GM21390 (cell line): ENCODE measurements around the gene TICAM1.
"Not testable (repeated sequence)": the region's sequence is repeated elsewhere in the genome, so short reads cannot be mapped to it uniquely, and the experiment has no call there.

Experiments used
- ATAC-seq: cut with Tn5 transposase; IDR thresholded peaks from one replicate; pipeline ENCODE4 v1.9.1; 2021; ENCODE audit not compliant: unreplicated experiment

Gene TICAM1

DNA sequence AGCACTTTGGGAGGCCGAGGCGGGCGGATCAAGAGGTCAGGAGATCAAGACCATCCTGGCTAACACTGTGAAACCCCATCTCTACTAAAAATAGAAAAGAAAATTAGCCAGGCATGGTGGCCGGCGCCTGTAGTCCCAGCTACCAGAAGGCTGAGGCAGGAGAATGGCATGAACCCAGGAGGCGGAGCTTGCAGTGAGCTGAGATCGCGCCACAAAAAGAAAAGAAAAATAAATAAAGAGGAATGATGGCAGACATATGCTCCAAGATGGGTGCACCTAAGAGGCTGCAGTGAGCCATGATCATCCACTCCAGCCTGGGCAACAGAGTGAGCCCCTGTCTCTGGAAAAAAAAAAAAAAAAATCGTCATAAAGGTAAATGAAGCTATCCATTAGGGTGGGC, 14.5 kb upstream of the TICAM1 start:
- ATAC-seq = not testable (repeated sequence)

DNA sequence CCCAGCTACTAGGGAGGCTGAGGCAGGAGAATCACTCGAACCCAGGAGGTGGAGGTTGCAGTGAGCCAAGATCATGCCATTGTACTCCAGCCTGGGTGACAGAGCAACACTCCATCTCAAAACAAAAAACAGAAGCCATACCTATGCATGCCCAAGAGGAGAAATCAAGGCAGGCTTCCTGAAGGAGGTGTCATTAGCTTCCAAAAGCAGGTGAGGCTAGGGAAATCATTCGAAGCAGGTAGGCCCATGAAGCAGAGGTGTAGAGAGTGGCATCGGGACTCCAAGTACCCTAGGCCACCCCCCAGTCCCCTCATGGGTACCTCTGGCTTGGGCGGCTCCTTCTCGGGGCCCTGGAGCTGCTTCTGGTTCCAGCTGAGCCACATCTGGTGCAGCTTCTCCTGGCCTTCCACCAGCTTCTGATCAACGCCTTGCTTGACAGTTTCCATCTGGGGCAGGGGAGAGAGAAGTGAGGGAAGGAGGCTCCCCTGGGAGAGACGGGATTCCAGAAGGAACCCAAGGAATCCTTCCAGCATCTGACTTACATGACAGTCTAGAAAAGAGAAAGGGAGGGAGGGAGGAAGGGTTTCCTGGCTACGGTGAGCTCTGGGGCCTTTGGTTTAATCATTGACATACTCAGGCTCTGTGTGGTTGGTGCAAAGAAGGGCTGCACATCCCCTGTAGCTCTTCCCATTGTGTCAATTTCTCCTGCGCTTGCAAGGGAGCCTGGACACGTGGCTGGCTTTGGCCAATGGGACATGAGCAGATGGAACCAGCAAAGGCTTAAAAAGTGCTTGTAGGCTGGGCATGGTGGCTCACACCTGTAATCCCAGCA, 13.1 kb upstream of the TICAM1 start:
- ATAC-seq = no peak

DNA sequence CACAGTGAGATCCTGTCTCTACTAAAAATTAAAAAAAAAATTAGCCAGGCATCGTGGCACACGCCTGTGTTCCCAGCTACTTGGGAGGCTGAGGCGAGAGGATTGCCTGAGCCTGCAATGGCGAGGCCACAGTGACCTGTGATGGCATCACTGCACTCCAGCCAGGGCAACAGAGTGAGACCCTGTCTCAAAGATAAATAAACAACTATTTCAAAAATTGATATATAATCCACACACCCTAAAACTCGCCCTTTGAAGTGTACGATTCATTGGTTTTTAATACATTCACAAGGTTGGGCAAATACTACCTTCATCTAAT, 12.1 kb upstream of the TICAM1 start:
- ATAC-seq = no peak

DNA sequence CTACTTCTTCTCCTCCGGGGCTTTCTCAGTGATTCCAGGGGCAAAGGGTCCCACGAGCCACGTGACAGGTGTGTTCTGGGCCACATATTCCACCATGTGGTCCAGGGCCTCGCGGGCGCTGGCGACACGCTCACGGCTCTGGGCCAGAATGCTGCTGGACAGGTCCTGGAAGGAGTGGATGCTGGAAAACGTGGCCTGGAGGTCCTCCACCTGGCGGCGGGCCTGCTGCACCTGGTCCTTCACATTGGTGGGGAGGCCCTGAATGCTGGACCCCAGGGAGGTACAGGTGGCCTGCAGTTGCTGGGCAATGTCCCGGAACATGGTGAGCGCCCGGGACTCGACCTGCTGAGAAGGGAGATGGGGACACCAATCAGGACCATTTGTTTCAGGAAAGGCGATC, 7.7 kb upstream of the TICAM1 start:
- no peak for ATAC-seq

DNA sequence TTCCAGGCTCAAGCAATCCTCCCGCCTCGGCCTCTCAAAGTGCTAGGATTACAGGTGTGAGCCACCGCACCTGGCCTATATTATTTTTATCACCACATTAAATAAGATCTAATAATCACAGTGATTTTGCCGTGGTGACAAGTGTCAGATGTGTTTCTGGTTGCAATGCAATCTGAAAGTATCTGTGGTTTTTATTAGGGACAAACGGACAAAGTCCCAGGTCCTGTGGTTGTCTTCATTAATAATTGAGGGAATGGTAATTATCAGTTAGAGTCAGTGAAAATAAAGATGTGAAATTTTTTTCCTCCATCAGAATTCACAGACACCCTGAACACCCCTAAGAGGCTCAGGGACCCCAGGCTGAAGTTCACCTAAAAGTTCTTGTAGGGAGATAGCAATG, 1.3 kb upstream of the TICAM1 start:
- no peak for ATAC-seq

DNA sequence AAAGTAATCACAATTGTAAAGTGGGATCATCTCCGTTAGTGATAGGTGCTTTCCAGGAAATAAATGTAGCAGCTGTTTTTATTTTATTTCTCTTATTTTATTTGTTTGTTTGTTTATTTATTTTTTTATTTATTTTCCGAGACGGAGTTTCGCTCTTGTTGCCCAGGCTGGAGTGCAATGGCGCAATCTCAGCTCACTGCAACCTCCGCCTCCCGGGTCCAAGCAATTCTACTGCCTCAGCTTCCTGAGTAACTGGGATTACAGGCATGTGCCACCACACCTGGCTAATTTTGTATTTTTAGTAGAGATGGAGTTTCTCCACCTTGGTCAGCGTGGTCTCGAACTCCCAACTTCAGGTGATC, 448 bp upstream of the TICAM1 start:
- not testable (repeated sequence) for ATAC-seq

DNA sequence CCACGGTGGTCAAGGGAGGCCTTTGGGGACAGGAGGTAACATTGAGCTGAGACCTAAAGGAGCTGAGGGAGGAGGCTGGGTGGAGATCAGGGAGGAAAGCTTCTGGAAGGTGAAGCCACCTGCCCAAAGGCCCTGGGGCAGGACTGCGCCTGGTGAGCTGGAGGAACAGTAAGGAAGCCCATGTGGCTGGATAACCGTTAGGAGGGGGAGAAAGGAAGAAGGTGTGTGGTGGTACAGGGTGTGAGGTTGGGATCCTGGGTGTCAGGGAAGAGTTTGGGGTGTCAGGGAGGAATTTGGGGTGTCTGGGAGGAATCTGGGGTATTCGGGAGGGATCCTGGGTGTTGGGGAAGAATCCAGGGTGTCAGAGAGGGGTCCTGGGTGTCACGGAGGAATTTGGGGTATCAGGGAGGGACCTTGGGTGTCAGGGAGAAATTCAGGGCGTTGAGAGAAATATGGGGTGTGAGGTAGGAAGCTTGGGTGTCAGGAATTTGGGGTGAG, 695 bp downstream of the TICAM1 start:
- no peak for ATAC-seq

DNA sequence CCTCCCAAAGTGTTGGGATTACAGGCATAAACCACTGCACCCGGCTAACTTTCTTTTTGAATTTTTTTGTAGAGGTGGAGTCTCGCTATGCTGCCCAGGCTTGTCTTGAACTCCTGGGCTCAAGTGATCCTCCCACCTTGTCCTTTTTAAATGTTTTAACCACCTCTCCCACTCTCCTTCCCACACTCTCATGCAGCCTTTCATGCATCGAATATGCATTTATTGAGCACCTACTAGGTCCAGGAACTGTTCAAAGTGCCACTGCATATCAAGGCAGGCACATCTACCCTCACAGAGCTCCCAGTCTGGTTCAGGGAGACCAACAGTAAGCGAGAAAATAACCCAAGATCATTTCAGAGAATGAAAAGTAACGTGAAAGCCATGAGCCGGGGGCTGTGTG, 1.2 kb downstream of the TICAM1 start:
- no peak for ATAC-seq

DNA sequence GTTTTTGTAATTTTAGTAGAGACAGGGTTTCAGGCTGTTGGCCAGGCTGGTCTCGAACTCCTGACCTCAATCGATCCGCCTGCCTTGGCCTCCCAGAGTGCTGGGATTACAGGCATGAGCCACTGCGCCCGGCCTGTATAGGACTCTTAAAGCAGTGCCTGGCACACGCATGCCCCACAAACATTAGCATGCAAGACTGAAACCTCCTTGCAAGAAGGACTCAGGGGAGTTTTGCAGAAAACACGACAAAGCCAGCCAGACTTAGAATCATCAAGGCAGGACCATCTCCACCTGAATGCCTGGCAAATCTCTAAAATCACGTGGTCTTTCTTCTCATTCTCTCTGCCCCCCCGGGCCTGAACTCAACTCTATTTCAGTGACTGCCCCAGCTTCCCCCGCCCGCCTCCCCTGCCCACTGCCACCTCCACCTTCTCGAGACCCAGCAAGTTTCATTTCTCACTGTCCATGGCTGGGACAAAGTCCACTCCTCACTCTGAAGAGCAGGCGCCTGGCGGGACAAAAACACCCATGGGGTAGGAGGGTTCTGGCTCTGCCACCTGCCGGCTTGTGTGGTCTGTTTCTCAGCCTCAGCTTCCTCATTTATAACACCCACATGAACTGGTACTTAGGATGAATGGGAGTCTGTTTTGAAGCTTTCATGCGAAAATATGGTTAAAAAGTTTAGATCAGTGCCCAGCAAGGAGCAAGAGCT, 2.4 kb downstream of the TICAM1 start:
- ATAC-seq = no peak

DNA sequence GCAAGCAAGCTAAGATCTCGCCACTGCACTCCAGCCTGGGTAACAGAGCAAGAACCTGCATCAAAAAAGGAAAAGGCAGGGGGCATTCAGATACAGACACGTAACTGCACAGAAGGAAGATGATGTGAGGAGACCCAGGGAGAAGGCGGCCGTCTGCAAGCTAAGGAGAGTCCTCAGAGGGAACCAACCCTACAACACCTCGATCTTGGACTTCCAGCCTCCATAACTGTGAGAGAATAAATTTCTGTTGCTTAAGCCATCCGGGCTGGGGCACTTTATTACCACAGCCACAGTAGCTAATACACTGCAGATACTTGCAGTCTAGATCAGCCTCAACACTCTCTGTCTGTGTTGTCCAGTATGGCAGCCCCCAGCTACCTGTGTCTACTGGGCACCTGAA, 7.9 kb downstream of the TICAM1 start:
- no peak for ATAC-seq

DNA sequence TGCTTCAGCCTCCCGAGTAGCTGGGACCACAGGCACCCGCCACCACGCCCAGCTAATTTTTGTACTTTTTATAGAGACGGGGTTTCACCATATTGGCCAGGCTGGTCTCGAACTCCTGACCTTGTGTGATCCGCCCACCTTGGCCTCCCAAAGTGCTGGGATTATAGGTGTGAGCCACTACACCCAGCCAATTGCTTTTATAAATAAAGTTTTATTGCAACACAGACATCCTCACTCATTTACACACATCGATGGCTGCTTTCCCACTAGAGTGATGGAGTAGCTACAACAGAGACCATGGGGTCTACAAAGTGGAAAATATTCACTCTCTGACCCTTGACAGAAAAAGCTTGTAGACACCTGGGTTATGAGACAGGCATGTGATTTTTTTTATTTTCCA, 9.2 kb downstream of the TICAM1 start:
- not testable (repeated sequence) for ATAC-seq

DNA sequence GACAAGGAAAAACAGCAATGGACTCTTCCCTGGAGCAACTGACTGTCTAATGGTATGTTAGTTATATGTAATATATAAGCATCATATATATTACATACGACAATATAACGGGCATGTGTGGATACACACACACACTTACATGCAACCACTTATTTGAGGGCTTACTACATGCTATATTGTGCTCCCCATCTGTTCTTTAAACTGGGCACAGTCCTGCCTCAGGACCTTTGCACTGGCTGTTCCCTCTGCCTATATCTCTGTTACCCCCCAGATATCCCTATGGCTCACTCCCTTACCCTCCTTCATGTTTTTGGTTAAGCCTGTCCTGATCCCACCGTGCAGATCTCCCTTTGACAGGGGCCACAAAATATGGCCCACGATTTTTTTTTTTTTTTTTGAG, 10.2 kb downstream of the TICAM1 start:
- no peak for ATAC-seq

DNA sequence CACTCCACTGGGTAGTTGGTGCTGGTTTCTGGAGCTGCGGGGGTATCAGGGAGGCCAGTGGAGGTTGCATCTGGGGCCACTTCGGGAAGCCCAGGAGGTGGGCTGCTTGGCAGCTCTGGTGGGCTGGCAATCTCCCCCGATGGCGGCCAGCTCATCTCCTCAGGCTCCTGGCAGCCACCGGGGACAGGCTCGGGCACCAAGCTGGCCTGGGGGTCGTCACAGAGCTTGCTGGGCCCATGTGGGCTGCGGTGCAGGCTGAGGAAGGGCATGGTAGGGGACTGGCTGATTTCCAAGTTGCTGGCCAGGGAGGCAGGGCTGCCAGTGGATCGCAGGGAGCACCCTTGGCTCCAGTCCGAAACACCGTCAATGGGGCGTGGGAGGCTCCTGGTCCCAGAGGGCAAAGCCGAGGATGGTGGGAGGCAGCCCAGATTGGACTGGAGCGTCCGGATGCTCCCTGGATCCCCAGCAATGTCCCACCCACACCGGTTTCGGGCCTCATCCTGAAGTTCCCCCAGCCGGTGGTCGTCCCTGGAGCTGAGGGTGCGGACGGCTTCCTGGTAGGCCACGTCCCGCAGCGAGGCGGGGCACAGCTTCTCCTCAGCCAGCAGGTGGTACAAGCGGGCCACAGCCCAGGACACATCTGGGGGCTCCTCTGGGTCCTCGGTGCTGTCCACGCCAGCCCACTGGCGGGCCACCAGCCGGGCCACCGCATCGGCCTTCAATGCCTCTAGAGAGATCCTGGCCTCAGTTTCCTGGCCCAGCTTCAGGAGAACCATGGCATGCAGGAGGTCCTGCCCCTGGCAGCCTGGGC, 13.8 kb downstream of the TICAM1 start:
- ATAC-seq = no peak

DNA sequence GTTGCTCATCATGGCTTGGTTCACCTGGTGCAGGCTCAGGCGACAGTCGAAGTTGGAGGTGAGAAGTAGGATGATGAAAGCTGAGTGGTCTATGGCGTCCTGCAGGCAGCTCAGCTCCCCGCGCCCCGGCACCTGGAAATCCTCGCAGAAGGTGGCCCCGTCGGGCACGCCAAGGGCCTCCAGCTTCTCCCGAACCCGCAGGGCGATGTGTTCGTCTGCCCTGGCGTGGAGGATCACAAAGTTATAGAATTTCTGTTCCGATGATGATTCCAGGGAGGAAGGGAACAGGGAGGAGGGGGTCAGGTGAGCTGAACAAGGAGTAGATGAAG, 14.6 kb downstream of the TICAM1 start:
- ATAC-seq = no peak

DNA sequence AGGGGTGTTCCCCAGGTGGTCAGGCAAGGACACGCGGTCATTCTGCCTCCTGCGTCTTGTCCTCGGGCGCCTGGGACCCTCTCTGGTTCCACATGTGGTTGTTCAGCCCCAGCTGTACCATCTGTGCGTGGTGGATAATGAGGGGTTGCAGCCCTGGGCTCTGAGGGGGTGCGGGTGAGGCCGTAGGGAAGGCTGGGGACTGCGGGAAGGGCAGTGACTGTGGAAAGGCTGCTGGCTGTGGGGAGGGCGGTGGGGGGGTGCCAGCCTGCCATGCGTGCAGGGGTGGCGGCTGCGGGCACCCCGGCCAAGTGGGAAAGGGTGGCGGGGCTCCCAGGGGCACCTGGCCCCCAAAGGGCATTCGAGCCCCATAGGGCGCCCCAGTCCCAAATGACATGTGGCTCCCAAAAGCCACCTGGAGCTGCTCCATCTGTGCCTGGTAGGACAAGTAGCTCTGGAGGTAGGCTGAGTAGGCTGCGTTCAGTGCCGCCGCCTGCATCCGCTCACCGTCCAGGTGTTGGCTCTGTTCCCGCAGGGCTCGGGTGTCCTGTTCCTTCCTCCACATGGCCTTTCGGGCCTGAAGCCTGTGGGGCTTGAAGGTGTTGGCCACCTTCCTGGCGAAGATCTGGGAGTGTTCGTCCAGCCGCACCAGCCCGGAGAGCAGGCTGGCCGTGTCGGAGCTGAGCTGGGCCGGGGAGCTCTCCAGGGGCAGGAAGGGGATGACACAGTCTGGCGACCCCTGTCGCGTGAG, 15.1 kb downstream of the TICAM1 start:
- no peak for ATAC-seq

DNA sequence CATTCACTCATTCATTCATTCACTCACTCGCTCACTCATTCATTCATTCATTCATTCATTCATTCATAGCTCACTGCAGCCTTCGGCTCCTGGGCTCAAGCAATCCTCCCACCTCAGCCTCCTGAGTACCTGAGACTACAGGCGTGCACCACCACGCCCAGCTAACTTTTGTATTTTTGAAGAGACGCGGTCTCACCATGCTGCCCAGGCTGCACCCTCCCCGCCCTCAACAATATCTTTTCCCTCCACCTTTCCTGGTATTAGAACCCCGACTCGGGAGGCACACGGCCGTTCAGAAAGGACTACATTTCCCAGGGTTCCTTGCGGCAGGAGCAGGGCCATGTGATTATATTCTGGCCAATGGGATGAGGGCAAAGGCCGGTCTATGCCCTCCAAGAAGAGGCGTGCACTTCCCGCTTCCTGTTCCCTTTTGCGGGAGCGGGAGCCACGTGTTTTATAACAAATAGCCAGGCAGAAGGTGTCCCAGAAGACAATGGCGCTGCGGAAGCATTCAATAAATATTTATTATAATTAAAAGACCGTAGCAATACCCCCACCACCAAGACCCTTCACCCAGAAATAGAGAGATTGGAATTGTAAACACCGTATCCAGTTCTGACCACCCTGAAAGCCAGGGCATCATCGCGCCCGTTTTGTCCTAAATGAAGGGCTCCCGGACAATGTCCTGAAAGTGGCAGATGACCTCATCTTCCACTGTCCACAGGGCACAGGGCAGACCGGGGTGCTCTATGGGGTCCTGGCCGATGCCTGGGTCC, 15.9 kb downstream of the TICAM1 start:
- ATAC-seq = no peak

DNA sequence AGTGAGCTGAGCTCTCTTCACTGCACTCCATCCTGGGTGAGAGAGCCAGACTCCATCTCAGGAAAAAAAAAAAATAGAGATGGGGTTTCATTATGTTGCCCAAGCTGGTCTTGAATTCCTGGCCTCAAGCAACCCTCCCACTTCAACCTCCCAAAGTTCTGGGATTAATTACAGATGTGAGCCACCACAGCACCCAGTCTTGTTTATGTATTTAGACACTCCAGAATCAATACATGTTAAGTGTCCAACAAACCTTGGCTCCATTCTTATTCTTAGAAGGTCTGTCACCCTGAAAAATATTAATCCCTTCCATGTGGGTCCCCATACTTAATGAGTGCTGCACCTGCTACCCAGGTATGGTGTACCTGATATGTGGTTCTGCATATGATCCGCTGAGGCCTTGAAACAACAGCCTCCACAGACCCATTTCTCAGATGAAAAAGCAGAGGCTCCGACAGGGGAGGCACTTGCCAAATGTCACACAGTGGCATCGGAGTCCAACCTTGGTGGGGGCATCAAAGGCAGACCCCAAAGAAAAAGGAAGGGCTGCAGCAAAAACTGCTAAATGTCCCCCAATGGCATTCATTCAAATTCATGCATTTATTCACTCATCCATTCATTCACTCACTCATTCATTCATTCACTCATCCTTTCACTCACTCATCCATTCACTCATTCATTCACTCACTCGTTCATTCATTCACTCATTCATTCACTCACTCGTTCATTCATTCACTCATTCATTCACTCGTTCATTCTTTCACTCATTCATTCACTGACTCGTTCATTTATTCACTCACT, 16.7 kb downstream of the TICAM1 start:
- no peak for ATAC-seq

DNA sequence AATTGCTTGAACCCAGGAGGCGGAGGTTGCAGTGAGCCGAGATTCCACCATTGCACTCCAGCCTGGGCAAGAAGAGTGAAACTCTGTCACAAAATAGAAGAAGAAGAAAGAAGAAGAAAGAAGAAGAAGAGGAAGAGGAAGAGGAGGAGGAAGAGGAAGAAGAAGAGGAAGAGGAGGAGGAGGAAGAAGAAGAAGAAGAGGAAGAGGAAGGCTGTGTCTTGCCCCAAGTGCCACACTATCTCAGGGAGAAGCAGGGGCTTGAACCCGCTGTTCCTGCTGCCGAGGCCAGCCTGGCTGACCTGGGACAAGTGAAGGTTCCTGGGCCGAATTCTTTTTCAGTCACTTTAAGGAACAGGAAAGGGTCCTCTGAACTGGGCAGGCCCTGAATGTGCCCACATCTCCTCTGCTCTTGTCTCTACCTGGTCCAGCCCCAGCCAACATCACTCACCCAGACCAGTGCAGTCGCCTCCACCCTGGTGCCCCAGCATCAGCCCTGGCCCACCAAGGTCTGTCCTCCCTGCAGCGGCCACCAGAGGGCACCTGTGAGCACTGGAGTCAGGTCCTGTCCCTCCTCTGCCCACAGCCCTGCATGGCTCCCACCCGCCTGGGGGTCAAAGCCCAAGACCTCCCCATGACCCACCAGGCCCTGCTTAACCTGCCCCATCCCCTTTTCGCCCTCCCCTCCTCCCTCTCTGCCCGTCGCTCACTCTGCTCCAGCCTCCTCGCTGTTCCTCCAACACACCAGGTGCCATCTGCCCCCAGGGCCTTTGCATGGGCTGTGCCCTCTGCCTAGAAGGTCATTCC, 20.0 kb downstream of the TICAM1 start:
- ATAC-seq = no peak

DNA sequence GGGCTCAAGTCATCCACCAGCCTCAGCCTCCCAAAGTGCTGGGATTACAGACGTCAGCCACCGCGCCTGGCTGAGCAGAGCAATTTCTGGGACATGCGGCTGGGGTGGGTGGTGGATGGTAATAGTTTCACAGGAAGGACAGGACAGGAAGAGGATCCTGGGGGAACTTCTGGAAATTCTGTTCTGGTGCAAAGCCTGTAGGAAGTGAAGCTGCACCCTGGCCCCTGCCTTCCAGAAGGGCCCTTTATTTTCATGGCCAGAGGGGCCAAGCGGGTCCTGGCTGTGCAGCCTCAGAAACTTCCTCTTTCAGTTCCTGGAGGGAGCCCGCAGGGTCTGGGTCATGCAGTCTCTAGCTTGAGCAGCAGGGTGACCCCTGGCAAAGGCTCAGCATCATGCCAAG, 24.3 kb downstream of the TICAM1 start:
- ATAC-seq = no peak
